ENCODE results near the gene XPNPEP1. TPM values are rescaled to one million over a fixed set of nuclear protein-coding genes. Genes with fewer than 3 reads are reported as not detected.

Gene XPNPEP1
- total RNA-seq, 6 experiments from 2014 or later, result 13.9 to 57.8 (median 29.4) TPM

DNA sequence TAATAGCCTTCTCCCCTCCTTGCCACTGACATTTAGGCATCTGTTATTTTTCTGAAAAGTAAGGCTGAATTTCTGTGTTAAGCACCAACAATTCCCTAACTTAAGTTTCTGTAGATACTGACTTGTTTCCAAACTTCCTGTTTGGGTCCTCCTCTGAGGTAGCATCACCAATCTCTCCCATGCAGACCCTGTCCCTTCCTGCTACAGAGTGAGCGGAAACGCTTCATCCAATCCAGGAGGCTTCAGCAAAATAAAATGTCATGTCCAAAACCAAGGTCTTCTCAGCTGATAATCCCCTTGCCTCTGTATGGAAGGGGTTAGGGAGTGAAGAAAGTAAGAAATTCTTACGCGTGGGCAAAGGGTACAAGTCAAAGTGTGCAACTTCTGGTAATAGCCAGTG lies 29.9 kb downstream of the XPNPEP1 start:
- Histone ChIP-seq H3K36me3 (peaks cover 0 to 11% (median 4%) of the 10 kb centered on the region in 4 donors), H3K4me1 (peaks cover 0 to 28% (median 0%) of the 10 kb centered on the region in 4 donors), H3K4me3 (no peak overlapping the region), H3K9me3 (no peaks in the 10 kb centered on the region), H3K27me3 (no peaks in the 10 kb centered on the region), H3K27ac (no peak overlapping the region)
- DNase-seq, result no peak
- WGBS (ENCODE audit: insufficient coverage, low coverage, low lambda C conversion rate, missing lambda C conversion rate), result 79% methylated on average over 4 of the region's 4 CpGs
- ATAC-seq, result peak; percentile 8 to 32 (median 17)
- TF ChIP-seq POLR2A (IDR thresholded peaks at IDR 0.05), result no peak
- TF ChIP-seq, protein P1, sequence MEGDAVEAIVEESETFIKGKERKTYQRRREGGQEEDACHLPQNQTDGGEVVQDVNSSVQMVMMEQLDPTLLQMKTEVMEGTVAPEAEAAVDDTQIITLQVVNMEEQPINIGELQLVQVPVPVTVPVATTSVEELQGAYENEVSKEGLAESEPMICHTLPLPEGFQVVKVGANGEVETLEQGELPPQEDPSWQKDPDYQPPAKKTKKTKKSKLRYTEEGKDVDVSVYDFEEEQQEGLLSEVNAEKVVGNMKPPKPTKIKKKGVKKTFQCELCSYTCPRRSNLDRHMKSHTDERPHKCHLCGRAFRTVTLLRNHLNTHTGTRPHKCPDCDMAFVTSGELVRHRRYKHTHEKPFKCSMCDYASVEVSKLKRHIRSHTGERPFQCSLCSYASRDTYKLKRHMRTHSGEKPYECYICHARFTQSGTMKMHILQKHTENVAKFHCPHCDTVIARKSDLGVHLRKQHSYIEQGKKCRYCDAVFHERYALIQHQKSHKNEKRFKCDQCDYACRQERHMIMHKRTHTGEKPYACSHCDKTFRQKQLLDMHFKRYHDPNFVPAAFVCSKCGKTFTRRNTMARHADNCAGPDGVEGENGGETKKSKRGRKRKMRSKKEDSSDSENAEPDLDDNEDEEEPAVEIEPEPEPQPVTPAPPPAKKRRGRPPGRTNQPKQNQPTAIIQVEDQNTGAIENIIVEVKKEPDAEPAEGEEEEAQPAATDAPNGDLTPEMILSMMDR (IDR thresholded peaks at IDR 0.05), result no peak
- intact Hi-C loops (cut with DNase I), result no loop called here

DNA sequence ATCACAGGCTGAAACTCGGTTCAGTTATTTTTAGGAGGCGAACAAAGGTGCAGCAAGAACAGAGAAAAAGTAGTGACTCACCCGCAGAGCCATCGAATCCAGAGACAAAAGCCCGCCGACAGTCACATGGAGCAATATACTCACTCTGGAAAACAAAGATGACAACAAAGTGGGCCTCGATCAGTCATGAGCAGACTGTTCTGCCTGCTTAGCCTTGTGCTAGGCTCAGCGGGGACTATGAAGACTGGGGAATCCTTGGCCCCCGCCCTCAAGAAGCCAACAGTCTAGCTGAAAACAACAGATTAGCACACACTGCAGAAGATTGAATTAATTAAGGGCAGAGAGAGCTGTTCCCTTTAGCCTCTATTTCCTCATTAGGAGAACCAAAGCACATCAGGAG lies 30.4 kb downstream of the XPNPEP1 start:
- peaks cover 0 to 25% (median 0%) of the 10 kb centered on the region in 4 donors for H3K4me1 ChIP-seq
- H3K27me3 ChIP-seq, result no peaks in the 10 kb centered on the region
- H3K9me3 ChIP-seq, result no peaks in the 10 kb centered on the region
- H3K4me3 ChIP-seq, result no peak overlapping the region
- DNase-seq, result no peak
- ATAC-seq, result peak; percentile 9 to 52 (median 28)
- H3K27ac ChIP-seq, result peak overlapping the region in 1 of 3 donors; percentile 17
- intact Hi-C loops (cut with DNase I), result no loop called here
- H3K36me3 ChIP-seq, result peaks cover 0 to 16% (median 6%) of the 10 kb centered on the region in 4 donors
- 76% methylated on average over 8 of the region's 9 CpGs for WGBS (ENCODE audit: insufficient coverage, low coverage, low lambda C conversion rate, missing lambda C conversion rate)
- TF ChIP-seq POLR2A (IDR thresholded peaks at IDR 0.05), result no peak
- TF ChIP-seq, protein P1 (IDR thresholded peaks at IDR 0.05), result no peak

DNA sequence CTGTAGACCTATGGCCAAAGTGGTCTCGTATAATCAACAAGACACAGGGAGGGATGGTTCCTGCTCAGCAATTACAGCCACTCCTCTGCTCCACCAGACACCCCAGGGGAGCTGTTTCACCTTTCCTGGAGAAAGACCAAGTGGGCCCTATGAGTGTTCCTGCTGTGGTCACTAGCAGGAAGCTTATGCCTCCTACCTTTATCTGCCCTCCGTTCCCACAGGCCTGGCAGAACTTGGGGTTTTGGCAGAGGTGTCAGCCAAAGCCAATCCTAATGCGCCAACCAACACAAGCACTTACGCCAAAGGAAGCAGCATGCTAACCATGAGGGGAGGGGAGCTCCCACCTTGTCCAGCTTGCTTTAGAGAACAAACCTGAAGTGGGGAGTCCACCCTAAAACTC lies 31.2 kb downstream of the XPNPEP1 start:
- Histone ChIP-seq H3K4me3 (no peak overlapping the region), H3K4me1 (peaks cover 0 to 24% (median 0%) of the 10 kb centered on the region in 4 donors), H3K36me3 (peaks cover 0 to 24% (median 7%) of the 10 kb centered on the region in 4 donors), H3K27ac (no peak overlapping the region), H3K27me3 (no peaks in the 10 kb centered on the region), H3K9me3 (no peaks in the 10 kb centered on the region)
- WGBS (ENCODE audit: insufficient coverage, low coverage, low lambda C conversion rate, missing lambda C conversion rate), result 71% methylated on average over 1 of the region's 4 CpGs
- ATAC-seq (no peak), DNase-seq (no peak)
- intact Hi-C loops (cut with DNase I), result no loop called here
- no peak for TF ChIP-seq POLR2A (IDR thresholded peaks at IDR 0.05)
- TF ChIP-seq, protein P1 (IDR thresholded peaks at IDR 0.05), result no peak

DNA sequence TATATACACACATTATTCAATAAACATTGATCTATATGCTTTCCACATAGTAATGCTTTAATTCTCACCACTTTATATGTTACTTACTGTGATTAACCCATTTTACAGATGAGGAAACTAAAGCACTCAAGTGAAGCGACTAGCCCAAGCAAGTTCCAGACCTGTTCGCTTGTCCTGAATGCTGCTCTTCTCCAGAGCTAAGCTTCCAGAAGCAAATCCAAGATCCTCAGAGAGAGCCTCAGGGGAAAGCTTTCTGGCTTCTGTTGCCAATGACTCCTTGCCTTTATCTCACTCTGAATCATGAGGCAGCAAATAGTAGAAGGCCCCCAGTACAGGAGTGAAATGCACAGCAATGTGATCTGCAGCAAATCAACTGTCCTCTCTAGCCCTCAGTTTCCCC lies 32.2 kb downstream of the XPNPEP1 start:
- H3K9me3 ChIP-seq, result no peaks in the 10 kb centered on the region
- H3K27me3 ChIP-seq, result no peaks in the 10 kb centered on the region
- TF ChIP-seq, protein P1 (IDR thresholded peaks at IDR 0.05), result no peak
- TF ChIP-seq POLR2A (IDR thresholded peaks at IDR 0.05), result no peak
- ATAC-seq (no peak), DNase-seq (no peak)
- peaks cover 0 to 24% (median 0%) of the 10 kb centered on the region in 4 donors for H3K4me1 ChIP-seq
- 100% methylated on average over 2 of the region's 2 CpGs for WGBS (ENCODE audit: insufficient coverage, low coverage, low lambda C conversion rate, missing lambda C conversion rate)
- no peak overlapping the region for H3K27ac ChIP-seq
- no peak overlapping the region for H3K4me3 ChIP-seq
- H3K36me3 ChIP-seq, result peaks cover 0 to 28% (median 7%) of the 10 kb centered on the region in 4 donors
- intact Hi-C loops (cut with DNase I), result no loop called here
